WTC11 (cell line): ENCODE results near the gene VPS18. TPM values are rescaled to one million over a fixed set of nuclear protein-coding genes. Genes with fewer than 3 reads are reported as not detected.

Experiments
- ATAC-seq: fragments of 200-7000 bp; cut with Tn5 transposase; 2 replicates; pipeline ENCODE4 v1.10.0; 2021; ENCODE audit warnings: mild to moderate bottlenecking, moderate library complexity
- CTCF ChIA-PET: fragments of 300-600 bp; sonication (Branson Sonifier 250); formaldehyde crosslinking; loops from one replicate; lab custom pipeline; 2021; ENCODE audit warnings: antibody characterized with exemption; lab: Charles Lee
- POLR2A ChIA-PET: fragments of 350-600 bp; sonication (Branson Sonifier 250); formaldehyde crosslinking; loops from one replicate; lab custom pipeline; 2021; ENCODE audit warnings: antibody characterized with exemption; lab: Charles Lee
- DNase-seq: peaks from one replicate; pipeline ENCODE4 v3.0.0; 2021; ENCODE audit warnings: low spot score
- H3K27ac Mint-ChIP-seq: 2 replicates; pipeline ENCODE4 v1.8.0; 2021; ENCODE audit warnings: mixed read lengths
- H3K27me3 Mint-ChIP-seq: 2 replicates; pipeline ENCODE4 v1.8.0; 2021; ENCODE audit warnings: low read depth, mild to moderate bottlenecking, moderate library complexity, mixed read lengths
- H3K36me3 Mint-ChIP-seq: 2 replicates; pipeline ENCODE4 v1.8.0; 2021; ENCODE audit warnings: mixed read lengths
- H3K4me1 Mint-ChIP-seq: 2 replicates; pipeline ENCODE4 v1.8.0; 2022; ENCODE audit warnings: mixed read lengths
- H3K4me3 Mint-ChIP-seq: 2 replicates; pipeline ENCODE4 v1.8.0; 2021; ENCODE audit warnings: mild to moderate bottlenecking, moderate library complexity, mixed read lengths
- H3K9me3 Mint-ChIP-seq: 2 replicates; pipeline ENCODE4 v1.8.0; 2021; ENCODE audit warnings: mixed read lengths
- CDX4 ChIP-seq: fragments of 250-450 bp; sonication (Bioruptor Pico); IDR thresholded peaks from 2 replicates; pipeline ENCODE4 v1.9.0; 2021; ENCODE audit warnings: moderate library complexity, mild to moderate bottlenecking, inconsistent platforms, borderline replicate concordance
- CREM ChIP-seq: sonication (generic); formaldehyde crosslinking; IDR thresholded peaks from 2 replicates; pipeline ENCODE4 v1.8.1; 2022; ENCODE audit warnings: mild to moderate bottlenecking, missing genetic modification reagents, moderate library complexity
- E2F1 ChIP-seq: sonication (generic); formaldehyde crosslinking; IDR thresholded peaks from 2 replicates; pipeline ENCODE4 v1.8.0; 2022; ENCODE audit warnings: mild to moderate bottlenecking, missing genetic modification reagents
- FOXJ3 ChIP-seq: sonication (generic); formaldehyde crosslinking; IDR thresholded peaks from 2 replicates; pipeline ENCODE4 v1.9.0; 2021; ENCODE audit warnings: missing genetic modification reagents, mild to moderate bottlenecking, borderline replicate concordance
- FOXK1 ChIP-seq: sonication (generic); formaldehyde crosslinking; IDR thresholded peaks from 2 replicates; pipeline ENCODE4 v1.8.0; 2022; ENCODE audit warnings: mild to moderate bottlenecking, moderate library complexity, missing genetic modification reagents
- GRHL2 ChIP-seq: fragments of 250-450 bp; sonication (Bioruptor Pico); IDR thresholded peaks from 2 replicates; pipeline ENCODE4 v1.8.0; 2022; ENCODE audit warnings: mild to moderate bottlenecking, moderate library complexity; ENCODE audit not compliant: insufficient replicate concordance, severe bottlenecking
- JUN ChIP-seq: sonication (generic); formaldehyde crosslinking; IDR thresholded peaks from 2 replicates; pipeline ENCODE4 v1.8.0; 2023; ENCODE audit warnings: mild to moderate bottlenecking, missing genetic modification reagents
- KAT7 ChIP-seq: sonication (generic); formaldehyde crosslinking; IDR thresholded peaks from 2 replicates; pipeline ENCODE4 v1.8.1; 2023; ENCODE audit warnings: missing genetic modification reagents, mild to moderate bottlenecking, borderline replicate concordance
- MXD4 ChIP-seq: fragments of 250-450 bp; sonication (Bioruptor Pico); IDR thresholded peaks from 2 replicates; pipeline ENCODE4 v1.8.0; 2021; ENCODE audit warnings: mild to moderate bottlenecking, moderate library complexity, borderline replicate concordance
- MYBL2 ChIP-seq: sonication (generic); formaldehyde crosslinking; IDR thresholded peaks from 2 replicates; pipeline ENCODE4 v1.8.1; 2023; ENCODE audit warnings: mild to moderate bottlenecking, moderate library complexity, missing genetic modification reagents
- PREB ChIP-seq: sonication (generic); formaldehyde crosslinking; IDR thresholded peaks from 2 replicates; pipeline ENCODE4 v1.8.1; 2022; ENCODE audit warnings: mild to moderate bottlenecking, missing genetic modification reagents, moderate library complexity, borderline replicate concordance
- SMAD4 ChIP-seq: sonication (generic); formaldehyde crosslinking; IDR thresholded peaks from 2 replicates; pipeline ENCODE4 v1.8.0; 2022; ENCODE audit warnings: mild to moderate bottlenecking, missing genetic modification reagents
- SOX15 ChIP-seq: fragments of 250-450 bp; sonication (Bioruptor Pico); IDR thresholded peaks from 2 replicates; pipeline ENCODE4 v1.9.0; 2021; ENCODE audit warnings: mild to moderate bottlenecking
- TCF7 ChIP-seq: sonication (generic); formaldehyde crosslinking; IDR thresholded peaks from 2 replicates; pipeline ENCODE4 v1.8.0; 2022; ENCODE audit warnings: mild to moderate bottlenecking, low read depth, missing genetic modification reagents, moderate library complexity
- ZNF232 ChIP-seq: sonication (generic); formaldehyde crosslinking; IDR thresholded peaks from 2 replicates; pipeline ENCODE4 v1.8.0; 2022; ENCODE audit warnings: mild to moderate bottlenecking, missing genetic modification reagents
- ZNF263 ChIP-seq: sonication (generic); formaldehyde crosslinking; IDR thresholded peaks from 2 replicates; pipeline ENCODE4 v1.8.1; 2022; ENCODE audit warnings: low read depth, mild to moderate bottlenecking, moderate library complexity, missing genetic modification reagents
- ZNF317 ChIP-seq: sonication (generic); formaldehyde crosslinking; IDR thresholded peaks from 2 replicates; pipeline ENCODE4 v1.8.1; 2023; ENCODE audit warnings: low read depth, mild to moderate bottlenecking, moderate library complexity, missing genetic modification reagents, borderline replicate concordance
- total RNA-seq: library from RNA; stranded (reverse); gene quantifications from 3 replicates; pipeline ENCODE4 v1.2.3, GENCODE V29; 2021
- TF ChIP-seq, protein P1 (sequence below): fragments of 250-450 bp; sonication (Bioruptor Pico); IDR thresholded peaks from 2 replicates; pipeline ENCODE4 v1.8.0; 2021; ENCODE audit warnings: mild to moderate bottlenecking
- TF ChIP-seq, protein P2 (sequence below): sonication (generic); formaldehyde crosslinking; IDR thresholded peaks from 2 replicates; pipeline ENCODE4 v1.8.1; 2022; ENCODE audit warnings: missing genetic modification reagents, borderline replicate concordance
- TF ChIP-seq, protein P3 (sequence below): fragments of 250-450 bp; sonication (Bioruptor Pico); IDR thresholded peaks from 2 replicates; pipeline ENCODE4 v1.9.0; 2021; ENCODE audit warnings: mild to moderate bottlenecking

Gene VPS18
- total RNA-seq, 1 experiment from 2014 or later, result 27.3 TPM

- TF ChIP-seq, protein P1, sequence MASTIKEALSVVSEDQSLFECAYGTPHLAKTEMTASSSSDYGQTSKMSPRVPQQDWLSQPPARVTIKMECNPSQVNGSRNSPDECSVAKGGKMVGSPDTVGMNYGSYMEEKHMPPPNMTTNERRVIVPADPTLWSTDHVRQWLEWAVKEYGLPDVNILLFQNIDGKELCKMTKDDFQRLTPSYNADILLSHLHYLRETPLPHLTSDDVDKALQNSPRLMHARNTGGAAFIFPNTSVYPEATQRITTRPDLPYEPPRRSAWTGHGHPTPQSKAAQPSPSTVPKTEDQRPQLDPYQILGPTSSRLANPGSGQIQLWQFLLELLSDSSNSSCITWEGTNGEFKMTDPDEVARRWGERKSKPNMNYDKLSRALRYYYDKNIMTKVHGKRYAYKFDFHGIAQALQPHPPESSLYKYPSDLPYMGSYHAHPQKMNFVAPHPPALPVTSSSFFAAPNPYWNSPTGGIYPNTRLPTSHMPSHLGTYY (CRISPR knock-in tag), result no peak
- TF ChIP-seq ZNF232 (CRISPR knock-in tag) (no peak), FOXK1 (CRISPR knock-in tag) (no peak), CDX4 (CRISPR knock-in tag) (no peak), ZNF317 (no peak), E2F1 (CRISPR knock-in tag) (no peak), ZNF263 (CRISPR knock-in tag) (no peak), KAT7 (CRISPR knock-in tag) (no peak), TCF7 (CRISPR knock-in tag) (no peak), FOXJ3 (CRISPR knock-in tag) (no peak)
- TF ChIP-seq, protein P2, sequence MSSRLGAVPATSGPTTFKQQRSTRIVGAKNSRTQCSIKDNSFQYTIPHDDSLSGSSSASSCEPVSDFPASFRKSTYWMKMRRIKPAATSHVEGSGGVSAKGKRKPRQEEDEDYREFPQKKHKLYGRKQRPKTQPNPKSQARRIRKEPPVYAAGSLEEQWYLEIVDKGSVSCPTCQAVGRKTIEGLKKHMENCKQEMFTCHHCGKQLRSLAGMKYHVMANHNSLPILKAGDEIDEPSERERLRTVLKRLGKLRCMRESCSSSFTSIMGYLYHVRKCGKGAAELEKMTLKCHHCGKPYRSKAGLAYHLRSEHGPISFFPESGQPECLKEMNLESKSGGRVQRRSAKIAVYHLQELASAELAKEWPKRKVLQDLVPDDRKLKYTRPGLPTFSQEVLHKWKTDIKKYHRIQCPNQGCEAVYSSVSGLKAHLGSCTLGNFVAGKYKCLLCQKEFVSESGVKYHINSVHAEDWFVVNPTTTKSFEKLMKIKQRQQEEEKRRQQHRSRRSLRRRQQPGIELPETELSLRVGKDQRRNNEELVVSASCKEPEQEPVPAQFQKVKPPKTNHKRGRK (CRISPR knock-in tag), result no peak
Measured at GRCh38 chr15:40886586-40886985, 7.7 kb upstream of the VPS18 start (continued).

DNA sequence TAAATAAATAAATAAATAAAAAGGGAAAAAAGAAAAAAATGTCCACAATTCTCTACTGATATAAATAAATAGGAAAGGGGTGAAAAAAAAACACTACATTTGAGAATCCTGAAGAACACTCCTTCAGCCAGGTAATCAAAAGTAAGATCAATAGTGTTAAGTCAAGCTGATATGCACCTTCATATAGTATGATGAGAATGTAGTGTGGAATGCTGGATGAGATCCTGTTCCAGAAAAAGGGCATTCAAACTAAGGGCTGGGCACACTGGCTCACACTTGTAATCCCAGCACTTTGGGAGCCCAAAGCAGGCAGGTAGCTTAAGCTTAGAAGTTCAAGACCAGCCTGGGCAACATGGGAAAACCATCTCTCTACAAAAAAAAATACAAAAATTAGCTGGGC is 5.1 kb upstream of the VPS18 start:
- H3K9me3 Mint-ChIP-seq, result no peaks in the 10 kb centered on the region
- no peak overlapping the region for H3K27ac Mint-ChIP-seq
- ChIA-PET POLR2A (no interaction called here), CTCF (interaction anchor here (0.9 to 6.5 kb wide), 4 partner anchors 15 to 142 kb away, joined by 3 to 237 read pairs (median 60); partner anchors contain the start of gene RHOV)
- peaks cover 17% of the 10 kb centered on the region for H3K27me3 Mint-ChIP-seq
- TF ChIP-seq JUN (CRISPR knock-in tag) (no peak), PREB (CRISPR knock-in tag) (no peak), MXD4 (CRISPR knock-in tag) (no peak), SOX15 (CRISPR knock-in tag) (no peak), MYBL2 (CRISPR knock-in tag) (no peak), CREM (CRISPR knock-in tag) (no peak), GRHL2 (CRISPR knock-in tag) (no peak), E2F1 (CRISPR knock-in tag) (no peak), SMAD4 (CRISPR knock-in tag) (no peak)
- TF ChIP-seq, protein P3, sequence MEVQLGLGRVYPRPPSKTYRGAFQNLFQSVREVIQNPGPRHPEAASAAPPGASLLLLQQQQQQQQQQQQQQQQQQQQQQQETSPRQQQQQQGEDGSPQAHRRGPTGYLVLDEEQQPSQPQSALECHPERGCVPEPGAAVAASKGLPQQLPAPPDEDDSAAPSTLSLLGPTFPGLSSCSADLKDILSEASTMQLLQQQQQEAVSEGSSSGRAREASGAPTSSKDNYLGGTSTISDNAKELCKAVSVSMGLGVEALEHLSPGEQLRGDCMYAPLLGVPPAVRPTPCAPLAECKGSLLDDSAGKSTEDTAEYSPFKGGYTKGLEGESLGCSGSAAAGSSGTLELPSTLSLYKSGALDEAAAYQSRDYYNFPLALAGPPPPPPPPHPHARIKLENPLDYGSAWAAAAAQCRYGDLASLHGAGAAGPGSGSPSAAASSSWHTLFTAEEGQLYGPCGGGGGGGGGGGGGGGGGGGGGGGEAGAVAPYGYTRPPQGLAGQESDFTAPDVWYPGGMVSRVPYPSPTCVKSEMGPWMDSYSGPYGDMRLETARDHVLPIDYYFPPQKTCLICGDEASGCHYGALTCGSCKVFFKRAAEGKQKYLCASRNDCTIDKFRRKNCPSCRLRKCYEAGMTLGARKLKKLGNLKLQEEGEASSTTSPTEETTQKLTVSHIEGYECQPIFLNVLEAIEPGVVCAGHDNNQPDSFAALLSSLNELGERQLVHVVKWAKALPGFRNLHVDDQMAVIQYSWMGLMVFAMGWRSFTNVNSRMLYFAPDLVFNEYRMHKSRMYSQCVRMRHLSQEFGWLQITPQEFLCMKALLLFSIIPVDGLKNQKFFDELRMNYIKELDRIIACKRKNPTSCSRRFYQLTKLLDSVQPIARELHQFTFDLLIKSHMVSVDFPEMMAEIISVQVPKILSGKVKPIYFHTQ, result no peak
- TF ChIP-seq, all 79 proteins: peak for 0
- Mint-ChIP-seq H3K4me1 (peaks cover 6% of the 10 kb centered on the region), H3K4me3 (no peak overlapping the region), H3K36me3 (no peaks in the 10 kb centered on the region)
- no peak for DNase-seq
- ATAC-seq, result no peak
